Right renal cortex interstitium (tissue), 3 donors: ENCODE results near the gene PHAF1. TPM values are rescaled to one million over a fixed set of nuclear protein-coding genes. Genes with fewer than 3 reads are reported as not detected.

Experiments used
- DNase-seq, 3 donors: peaks; one replicate each; pipeline ENCODE4 v3.0.0-alpha.2; 2013; ENCODE audit warnings: low read depth in 3 of 3, low spot score in 2 of 3
- polyA plus RNA-seq, 3 donors: library from polyadenylated mRNA; unstranded; fragments of 120-200 nt; gene quantifications; one replicate each; pipeline ENCODE4 v1.2.1, GENCODE V29; 2013; ENCODE audit not compliant: insufficient read length in 3 of 3

PHAF1 gene
- polyA plus RNA-seq, 3 donors: 22.9 to 26.7 (median 23.1) TPM

DNA sequence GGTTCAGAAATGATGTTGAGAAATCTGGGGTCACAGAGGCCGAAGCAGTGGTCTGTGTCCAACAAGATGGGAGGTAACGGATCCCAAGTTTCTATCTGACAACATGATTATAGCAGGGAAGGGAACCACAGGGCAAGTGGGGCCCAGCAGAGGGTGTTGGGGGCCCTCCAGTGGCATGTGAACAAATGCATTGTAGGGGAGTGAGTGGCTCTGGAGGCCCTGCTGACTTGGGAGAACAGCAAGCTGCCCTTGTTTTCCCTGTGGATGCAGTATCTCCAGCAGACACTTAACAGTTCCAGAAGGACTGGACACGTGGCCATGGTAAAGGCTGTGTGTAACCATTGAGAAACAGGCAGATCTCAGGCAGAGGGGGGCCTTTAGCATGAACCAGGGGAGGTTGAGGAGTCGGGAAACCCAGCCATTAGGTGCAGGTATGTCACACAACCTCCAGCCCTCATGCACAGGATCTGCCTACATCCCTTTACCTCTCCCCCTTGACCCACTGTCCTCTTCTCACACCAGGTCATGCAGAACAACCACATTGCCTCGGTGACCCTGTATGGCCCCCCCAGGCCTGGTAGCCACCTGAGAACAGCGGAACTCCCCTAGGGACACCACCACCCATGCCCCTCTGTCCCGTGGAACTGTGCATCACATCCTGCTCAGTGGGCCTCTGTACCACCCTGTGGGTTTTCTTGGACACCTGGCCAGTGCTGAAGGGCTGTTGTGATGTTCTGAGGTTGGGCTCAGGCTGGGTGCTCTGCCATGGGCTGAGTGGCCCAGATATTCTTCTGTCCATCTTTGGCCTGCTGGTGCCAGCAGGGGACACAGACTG, 37.0 kb downstream of the PHAF1 start:
- DNase-seq: no peak

DNA sequence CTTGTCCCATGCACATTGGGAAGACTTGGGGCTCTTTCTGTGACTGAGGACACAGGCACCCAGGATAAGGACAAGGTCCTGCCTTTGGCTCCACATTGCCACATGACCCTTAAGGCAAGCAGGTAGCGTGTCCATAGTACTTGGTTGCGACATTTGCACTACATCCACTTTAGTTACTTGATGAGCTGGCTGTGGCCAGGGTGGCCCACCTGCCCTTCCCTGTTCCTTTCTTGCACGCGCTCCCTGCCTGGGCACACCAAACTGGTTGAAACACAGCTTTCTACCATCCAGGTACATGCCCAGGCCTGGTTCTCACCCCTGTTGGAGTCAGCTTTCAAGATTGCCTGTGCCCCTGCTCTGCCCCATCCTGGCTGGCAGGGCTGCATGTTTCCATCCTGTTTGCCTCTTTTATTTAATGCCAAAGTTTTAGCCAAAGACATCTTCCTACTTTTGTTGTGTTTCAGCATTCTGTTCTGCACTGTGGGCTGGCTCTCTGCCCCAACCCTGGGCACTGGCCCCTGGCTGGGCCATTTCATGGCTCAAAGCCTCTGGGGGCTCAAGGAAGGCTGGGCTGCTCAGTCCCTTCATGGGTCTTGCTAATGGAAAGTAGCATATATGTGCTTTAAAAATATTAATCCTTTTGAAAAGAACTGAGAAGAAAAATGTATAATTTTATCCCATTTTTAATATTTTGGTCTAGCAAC, 37.8 kb downstream of the PHAF1 start:
- DNase-seq: no peak

DNA sequence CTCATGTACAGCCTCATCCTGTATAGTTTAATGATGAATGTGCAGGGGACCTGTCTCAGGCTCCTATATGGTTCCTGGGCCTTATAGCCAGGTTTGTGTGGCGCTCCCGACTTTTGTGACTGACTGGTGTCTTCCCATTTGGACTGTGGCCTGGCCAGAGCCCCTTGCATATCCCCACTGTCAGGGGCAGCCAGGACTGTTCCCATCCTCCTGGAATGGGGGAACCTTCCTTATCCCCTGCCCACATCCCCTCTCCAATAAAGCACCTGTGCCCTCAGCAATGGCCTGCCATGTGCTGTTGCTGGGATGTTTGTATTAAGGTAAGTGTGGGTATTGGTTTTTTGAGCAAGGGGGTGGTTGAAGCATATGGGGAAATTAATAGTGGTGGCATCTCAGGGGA, 38.5 kb downstream of the PHAF1 start:
- DNase-seq: no peak

DNA sequence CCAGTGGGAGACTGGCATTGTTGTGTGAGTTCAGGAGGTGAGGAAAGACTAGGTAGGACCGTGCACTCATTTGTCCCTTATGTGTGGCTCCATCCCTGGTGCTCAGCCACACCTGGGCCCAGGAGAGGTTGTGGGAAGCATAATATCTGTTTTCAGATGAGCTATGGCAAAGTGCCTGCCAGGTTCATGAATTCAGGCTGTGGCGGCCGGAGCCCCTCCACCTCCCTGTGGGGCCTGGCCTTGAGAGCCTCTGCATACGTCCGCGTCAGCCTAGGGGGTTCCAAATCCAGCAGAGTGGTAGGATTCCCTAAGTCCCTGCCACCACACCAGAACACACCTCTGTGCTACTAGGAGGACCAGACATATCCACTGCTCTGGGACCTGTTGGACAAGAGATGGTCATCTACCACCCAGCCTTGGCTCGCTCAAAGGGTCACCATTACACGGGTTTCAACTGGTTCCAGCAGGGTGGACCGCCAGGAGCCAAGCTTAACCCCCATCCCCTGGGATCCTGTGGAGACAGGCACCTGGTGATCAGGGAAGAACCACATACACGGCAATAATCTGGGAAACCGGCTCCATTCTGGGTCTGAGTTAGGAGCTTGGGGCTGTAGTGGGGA, 39.0 kb downstream of the PHAF1 start:
- no peak for DNase-seq

DNA sequence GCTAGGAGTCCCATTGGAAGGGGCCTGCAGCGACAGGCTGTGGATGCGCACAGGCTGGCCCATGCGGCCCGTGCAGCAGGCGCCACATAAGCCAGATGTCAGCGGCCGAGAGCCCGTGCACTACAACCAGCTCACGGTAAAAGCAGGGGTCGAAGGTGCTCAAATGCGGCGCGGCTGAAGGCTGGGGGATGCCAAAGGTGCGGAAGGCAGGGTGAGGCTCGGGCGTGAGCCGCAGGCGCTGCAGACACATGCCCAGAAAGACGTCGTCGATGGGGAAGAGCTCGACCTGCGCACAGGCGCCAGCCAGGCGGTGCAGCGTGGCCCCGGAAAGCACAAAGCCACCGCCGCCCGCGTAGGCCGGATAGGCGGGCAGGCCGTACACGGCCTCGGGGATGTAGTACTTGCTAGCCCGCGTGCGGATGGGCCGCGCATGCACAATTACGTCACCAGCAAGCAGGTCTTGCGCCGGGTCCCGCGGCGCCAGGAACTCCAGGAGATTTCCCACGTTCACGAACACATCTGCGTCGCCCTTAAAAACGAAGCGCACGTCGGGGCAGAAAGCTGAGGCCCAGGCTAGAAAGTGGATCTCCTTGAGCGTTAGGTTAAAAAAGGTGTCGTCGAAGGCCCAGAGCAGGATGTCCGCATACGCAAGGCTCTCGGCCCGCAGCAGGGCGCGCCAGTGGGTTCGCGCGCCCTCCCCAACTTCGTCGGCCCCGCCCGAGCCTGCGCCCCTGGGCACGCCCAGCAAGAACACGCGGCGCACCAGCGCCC, 39.7 kb downstream of the PHAF1 start:
- no peak for DNase-seq

DNA sequence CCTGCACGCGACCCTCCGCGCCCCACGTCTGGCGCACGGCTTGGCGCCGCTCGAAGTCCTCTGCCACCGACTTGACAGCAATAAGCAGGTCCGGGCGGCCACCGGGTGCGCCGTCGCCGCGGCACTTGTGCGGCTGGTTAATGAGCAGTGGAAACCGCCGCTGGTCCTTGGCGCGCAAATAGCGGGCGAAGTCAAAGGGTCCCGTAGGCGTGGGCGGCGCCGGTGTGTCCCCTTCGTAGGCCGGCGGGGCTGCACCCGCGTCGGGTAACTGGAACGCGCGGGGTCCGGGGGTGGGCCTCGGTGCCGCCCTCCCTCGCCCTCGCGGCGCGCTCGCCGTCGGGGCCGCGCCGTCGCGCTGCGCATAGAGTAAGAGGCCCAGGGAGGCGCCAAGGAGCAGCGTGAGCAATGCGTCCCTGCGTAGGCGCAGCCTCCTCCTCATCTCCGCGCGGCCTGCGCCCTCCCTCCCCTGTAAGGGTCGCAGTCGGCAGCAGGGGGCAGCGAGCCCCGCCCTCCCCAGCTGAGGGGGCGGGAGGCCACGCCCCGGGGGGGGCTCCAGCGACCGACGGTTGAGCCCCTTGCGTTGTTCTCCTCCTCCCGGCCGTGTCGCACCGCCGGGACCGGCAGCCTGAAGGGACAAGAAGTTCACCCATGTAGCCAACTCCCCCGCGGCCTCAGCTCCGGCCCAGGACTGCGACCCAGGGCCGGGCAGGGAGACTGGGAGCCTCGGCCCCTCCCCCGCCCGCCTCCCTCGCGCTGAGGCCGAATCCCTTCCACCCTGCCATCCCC, 40.5 kb downstream of the PHAF1 start:
- no peak for DNase-seq

DNA sequence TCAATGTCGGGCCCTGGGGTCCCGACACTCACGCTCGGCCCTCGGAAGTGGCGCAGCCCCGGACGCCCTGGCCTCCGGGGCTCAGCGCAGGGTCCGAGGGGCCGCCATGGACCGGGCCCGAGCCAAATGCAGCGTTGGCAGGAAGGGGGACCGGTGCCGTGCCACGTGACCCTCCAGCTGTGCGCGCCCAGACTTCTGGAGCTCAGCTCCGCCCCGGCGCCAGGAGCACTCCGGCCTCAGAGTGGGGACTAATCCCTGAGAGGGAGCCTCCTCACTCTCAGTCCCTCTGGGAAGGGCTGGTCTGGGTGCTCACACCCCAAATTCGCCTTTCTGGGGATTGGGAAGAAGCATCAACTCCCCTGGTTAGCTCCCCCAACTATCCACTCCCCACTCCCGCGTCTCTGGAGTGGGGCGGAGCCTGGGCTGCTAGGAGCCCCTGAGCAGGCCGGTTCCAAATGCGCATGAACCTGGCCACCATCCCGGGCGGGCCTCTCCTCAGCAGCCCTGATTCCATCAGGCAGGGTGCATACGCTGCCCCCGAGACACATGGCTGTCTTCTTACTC, 41.2 kb downstream of the PHAF1 start, which contains the start of gene B3GNT9:
B3GNT9 (minus strand) TSS at position 166 of the 564 bp plus-strand sequence. CDS start 513 bp downstream, outside the sequence.
- no peak for DNase-seq

DNA sequence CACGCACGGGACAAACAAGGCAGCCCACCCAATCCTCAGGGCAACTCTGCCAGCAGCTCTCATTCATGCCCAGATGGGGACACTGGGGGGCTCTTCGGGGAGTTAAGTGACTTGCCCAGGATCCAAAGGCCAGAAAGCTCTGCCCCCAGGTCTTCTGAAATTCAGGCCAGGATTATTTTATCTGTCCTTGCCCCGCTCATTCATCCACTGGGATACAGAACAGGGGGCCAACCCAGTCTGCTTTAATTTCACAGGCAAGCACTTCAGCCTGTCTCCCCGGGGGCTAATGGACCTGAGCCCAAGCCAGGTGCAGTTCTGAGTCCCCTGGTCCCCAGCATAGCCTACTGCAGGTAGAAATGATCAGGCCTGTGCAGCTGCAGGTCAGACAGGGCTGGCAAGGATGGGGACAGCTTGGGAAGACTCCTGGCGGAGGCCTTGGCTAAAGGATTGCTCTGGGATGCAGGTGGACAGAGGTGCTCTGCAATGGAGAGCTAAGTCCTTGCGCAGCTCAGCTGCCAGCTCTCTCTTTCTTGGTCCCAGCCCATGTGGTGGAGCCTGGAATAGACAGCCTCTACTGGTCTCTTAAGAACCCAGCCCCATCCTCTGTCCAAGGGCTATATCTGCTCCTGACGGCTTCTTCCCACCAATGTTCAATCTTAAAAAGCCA, 41.8 kb downstream of the PHAF1 start:
- no peak for DNase-seq

DNA sequence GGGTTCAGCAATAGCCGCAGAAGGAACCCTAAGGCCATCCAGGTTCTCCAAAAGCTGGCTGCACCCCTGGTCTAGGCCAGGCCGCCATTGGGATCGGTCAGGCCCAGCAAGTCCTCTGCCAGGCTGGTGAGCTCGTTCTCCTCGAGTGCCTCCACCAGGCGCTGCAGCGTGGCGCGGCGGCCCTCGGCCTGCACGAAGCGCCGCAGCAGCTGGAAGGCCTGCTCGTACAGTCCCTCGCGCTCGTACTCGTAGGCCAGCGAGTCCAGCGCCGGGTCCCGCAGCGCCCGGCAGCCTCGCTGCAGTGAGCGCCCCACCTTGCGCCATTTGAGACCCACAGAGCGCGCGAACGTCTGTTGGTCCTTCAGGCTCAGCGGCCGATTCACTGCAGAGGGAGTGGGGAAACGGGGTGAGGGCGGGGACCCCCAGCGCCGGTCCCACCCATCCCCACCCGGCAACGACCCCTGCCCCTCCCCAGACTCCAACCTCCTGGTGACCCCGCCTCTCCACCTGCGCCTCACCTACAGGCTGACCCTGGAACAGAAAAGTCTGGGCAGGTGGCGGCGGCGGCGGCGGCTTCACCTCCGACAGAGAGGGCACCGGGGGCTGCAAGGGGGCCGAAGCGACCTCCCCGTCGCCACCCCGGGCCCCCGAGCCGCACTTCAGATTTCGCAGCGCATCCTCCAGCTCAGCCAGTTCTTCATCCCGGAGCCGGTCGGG, 45.0 kb downstream of the PHAF1 start:
- DNase-seq: no peak

DNA sequence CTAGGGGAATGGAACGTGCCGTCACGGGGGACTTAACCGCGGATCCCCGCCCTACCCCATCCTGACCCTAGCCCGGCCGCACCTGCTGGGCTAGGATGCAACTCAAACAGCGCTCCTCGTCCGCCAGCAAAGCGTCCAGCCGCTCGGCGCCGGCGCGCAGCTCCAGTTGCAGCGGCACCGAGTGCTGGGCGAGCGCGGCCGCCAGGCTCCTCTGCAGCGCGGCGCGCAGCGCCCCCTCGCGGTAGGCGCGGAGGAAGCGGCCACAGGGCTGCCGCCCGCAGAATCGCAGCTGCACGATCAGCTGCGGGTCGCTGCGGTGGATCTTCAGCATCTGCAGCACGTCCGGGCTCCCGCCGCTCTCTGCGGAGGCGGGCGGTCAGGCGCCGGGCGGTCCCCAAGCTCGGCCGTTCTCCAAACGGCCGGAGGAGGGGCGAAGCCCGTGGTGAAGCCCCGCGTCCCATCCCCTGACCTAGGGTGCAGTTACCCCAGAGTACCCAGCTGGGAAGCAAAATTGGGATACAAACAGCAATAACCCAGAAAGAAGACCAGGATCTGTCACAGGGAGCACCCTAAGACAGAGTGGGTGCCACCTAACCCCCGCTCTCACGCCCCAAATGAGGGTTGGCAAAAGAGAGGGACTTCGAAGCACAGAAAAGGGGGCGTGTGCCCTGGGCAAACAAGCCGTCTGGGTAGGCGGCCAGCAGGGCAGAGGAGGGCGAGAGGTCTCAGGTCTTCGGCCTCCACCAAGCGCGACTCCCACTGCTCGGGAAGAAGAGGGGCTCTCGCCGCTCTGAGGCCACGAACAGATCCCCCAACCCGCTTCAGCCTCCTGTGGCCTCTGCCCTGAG, 45.8 kb downstream of the PHAF1 start:
- no peak for DNase-seq

DNA sequence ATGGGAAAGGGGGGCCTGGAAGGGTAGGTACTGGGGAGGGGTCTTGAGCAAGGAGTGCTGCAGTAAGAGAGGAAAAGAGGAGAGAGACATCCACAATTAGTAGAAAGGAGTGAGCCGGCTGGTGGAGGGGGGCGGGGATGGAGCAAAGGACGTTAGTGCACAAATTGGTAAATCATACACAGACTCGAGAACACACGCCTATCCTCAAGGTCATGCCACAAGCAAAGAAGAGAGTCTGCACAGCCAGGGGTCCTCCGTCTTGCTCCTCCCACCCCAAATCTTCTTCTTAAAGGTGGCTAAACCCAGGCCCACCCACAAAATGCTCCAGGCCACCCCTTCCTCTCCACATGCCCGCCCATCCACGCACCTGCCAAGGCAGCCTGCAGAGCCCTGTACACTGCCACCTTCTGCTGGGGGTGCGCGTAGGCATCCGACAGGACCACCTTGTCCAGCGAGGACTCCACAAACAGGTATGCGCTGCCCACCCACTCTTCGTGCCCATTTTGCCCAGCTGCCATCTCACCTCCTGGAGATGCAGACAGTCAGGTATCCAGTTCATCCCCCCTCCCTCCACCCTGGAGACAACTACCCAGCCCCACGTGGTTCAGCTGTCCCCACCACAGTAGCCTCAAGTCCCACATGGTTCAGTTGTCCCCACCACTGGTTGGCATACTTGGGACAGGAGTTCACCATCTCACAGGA, 46.6 kb downstream of the PHAF1 start:
- DNase-seq: no peak

DNA sequence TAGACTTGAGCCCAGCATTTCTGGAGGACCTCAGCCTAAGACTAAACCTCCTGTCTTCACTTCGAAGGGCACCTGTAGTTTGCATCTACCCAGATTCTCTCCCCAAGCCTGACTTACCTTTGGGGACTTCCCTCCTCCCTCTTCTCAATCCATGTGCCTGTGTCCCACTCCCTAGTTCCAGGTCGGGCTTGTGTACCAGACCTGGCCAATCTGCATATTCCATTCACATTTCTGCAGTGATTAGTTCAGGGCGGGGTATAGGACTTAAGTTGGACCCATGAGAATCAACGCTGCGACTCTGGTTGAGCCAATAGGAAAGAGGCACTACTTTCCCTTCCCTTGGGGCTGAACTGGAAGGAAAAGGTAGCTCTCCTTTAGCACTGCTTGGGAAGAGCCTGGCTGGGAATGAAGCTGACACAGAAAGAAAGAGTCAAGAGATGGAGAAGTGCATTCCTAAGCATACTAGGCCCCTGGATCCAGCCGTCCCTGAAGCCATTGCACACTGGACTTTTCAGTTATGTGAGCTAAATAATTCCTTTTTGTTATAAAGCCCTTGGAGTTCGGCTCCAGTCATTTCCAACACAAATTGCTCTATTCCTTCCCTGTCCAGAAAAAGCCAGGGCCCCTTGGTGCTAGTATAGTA, 47.5 kb downstream of the PHAF1 start:
- DNase-seq: no peak

DNA sequence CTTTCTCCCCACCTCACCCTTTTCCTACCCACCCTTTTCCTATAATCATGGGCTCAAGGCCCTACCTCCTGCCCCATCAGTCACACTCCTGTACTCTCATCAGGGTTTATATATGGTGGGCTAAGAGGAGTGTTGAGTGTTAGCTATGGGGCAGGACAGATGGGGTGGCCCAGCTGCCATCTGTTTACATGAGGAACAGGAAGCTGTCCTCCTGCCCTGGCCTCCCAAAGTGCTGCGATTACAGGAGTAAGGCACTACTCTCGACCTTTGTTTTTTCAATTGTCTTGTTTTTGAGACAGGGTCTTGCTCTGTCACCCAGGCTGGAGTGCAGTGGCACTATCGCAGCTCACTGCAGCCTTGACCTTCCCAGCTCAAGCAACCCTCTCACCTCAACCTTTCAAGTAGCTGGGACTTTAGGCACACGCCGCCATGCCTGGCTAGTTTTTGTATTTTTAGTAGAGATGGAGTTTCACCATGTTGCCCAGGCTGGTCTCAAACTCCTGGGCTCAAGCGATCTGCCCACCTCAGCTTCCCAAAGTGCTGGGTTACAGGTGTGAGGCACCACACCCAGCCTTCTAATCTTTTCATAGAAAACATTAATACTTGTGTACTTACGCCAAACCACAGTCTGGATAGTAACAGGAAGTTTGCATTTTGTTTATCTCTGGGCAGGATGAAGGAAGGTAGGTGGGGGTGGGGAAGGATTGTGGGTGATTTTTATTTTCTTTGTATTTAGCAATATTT, 48.3 kb downstream of the PHAF1 start:
- no peak for DNase-seq

DNA sequence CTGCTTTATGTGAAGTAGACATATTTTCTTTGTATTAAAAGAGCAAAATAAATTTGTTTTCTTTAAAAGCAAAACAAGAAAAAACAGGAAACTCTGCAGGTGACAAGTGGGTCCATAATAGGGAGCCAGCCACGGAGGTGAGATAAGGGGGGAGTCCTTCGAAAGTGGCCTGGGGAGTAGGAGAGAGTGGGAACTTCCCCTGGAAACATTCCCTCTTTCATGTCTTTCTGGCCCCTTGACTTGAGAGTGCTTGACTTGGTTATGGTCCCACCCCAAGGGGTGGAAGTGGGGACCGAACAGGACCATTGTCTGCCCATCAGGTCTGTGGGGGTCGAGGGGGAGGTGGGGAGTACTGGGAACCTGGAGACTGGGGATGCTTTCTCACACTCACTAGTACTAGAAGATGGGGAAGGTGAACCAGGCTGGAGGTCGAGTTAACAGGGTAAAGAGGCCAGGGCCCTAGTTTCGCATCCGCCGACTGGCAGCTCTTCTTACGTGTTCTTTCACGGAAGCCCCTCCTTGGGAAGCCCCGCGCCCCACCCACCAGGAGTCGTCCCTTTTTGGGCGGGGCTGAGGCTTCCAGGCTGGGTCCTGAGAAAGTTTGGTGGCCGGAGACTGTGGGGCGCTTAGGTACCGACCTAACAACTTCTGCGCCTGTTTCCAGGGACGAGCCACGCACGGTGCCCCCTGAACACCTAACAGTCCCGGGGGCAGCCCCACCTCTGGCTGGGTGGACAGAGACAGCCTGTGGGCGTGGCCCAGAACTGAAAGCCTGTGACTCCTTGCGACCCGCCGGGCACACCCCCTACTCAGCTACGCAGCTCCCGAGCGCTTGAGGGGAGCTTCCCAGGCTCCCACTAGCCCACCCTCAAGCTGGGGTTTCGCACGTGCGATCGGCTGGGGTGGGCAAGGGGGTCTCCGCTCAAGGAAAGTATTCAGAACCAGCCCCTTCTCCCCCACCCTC, 49.2 kb downstream of the PHAF1 start:
- DNase-seq: no peak

DNA sequence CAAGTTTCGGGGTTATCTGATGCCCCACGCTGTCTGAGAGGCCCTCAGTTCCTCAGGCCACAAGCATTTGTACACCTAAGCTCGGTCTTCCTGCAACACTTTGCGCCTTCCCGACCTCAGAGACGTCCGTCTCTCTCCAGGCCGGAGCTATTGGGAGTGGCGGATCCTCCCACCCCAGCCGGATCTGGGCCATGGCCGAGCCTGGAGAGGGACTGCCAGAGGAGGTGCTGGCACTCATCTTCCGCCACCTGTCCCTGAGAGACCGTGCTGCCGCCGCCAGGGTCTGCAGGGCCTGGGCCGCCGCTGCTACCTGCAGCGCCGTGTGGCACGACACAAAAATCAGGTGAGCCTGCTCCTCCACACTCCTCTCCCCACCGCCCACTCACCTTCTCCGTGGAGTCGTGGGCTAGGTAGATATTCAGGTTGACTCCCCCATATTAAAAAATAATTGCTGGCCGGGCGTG, 51.9 kb downstream of the PHAF1 start:
- no peak for DNase-seq
